NOMO-1 (cell line): Measurements from ENCODE around the gene SOCS4.
"Not testable (repeated sequence)": the region's sequence is repeated elsewhere in the genome, so short reads cannot be mapped to it uniquely, and the experiment has no call there.

Experiments
- DNase-seq, 2 experiments: peaks; one replicate each; lab custom pipeline; 2025; ENCODE audit not compliant: unreplicated experiment in 2 of 2; lab: John Stamatoyannopoulos, UW

Gene SOCS4

GRCh38 chr14:55051423-55052268 is 24.6 kb downstream of the SOCS4 start, which contains the start of gene MAPK1IP1L:
TSS of gene MAPK1IP1L (plus strand) at chr14:55051647. CDS start at chr14:55061684, 10,037 bp downstream.
- peak; percentile 76 to 87 for DNase-seq

GRCh38 chr14:55052269-55052930 is 25.4 kb downstream of the SOCS4 start:
- no peak for DNase-seq

GRCh38 chr14:55053018-55053417 is 26.0 kb downstream of the SOCS4 start:
- no peak for DNase-seq

- no peak for DNase-seq
These were observed 26.5 kb downstream of the SOCS4 start for GRCh38 chr14:55053500-55053899.

- DNase-seq, result no peak
These were observed 27.1 kb downstream of the SOCS4 start for GRCh38 chr14:55054098-55054497.

GRCh38 chr14:55057919-55058318 is 30.9 kb downstream of the SOCS4 start:
- no peak for DNase-seq

- DNase-seq, result no peak
These were observed 32.3 kb downstream of the SOCS4 start for GRCh38 chr14:55059333-55059732.

GRCh38 chr14:55062517-55063351 is 35.7 kb downstream of the SOCS4 start:
- no peak for DNase-seq

- not testable (repeated sequence) for DNase-seq
These were observed 37.9 kb downstream of the SOCS4 start for GRCh38 chr14:55064896-55065295.

- no peak for DNase-seq
These were observed 38.4 kb downstream of the SOCS4 start for GRCh38 chr14:55065411-55065810.

- DNase-seq, result no peak
These were observed 39.2 kb downstream of the SOCS4 start for GRCh38 chr14:55066223-55066622.

- peak in 1 of 2 experiments; percentile 32 for DNase-seq
These were observed 44.0 kb downstream of the SOCS4 start for GRCh38 chr14:55070981-55071411.

GRCh38 chr14:55071870-55072640 is 45.0 kb downstream of the SOCS4 start:
- DNase-seq, result peak; percentile 9 to 31

- DNase-seq, result no peak
These were observed 46.8 kb downstream of the SOCS4 start for GRCh38 chr14:55073856-55074255.

GRCh38 chr14:55074662-55075061 is 47.6 kb downstream of the SOCS4 start:
- DNase-seq, result no peak

- DNase-seq, result no peak
These were observed 48.7 kb downstream of the SOCS4 start for GRCh38 chr14:55075628-55076175.

- DNase-seq, result no peak
These were observed 50.4 kb downstream of the SOCS4 start for GRCh38 chr14:55077170-55078151.

- DNase-seq, result peak; percentile 19 to 42
These were observed 52.9 kb downstream of the SOCS4 start for GRCh38 chr14:55079961-55080360.
